PC-3 (cell line): ENCODE measurements around the gene E2F1.

ENCODE experiments used
- EZH2 ChIP-seq: fragments of 300-600 bp; sonication (generic); IDR thresholded peaks from one replicate; pipeline ENCODE4 v1.6.1; 2017; ENCODE audit warnings: antibody characterized with exemption, mild to moderate bottlenecking, low read length; ENCODE audit not compliant: unreplicated experiment
- EZH2phosphoT487 ChIP-seq: fragments of 300-600 bp; sonication (generic); IDR thresholded peaks from 2 replicates; pipeline ENCODE4 v1.6.1; 2018; ENCODE audit warnings: mild to moderate bottlenecking, antibody characterized with exemption, low read length, borderline replicate concordance
- TF ChIP-seq, protein P1 (sequence below): fragments of 300-600 bp; sonication (generic); conservative IDR thresholded peaks from 2 replicates; pipeline ENCODE4 v1.5.1; 2017; ENCODE audit warnings: antibody characterized with exemption, low read depth, mild to moderate bottlenecking, low read length

DNA sequence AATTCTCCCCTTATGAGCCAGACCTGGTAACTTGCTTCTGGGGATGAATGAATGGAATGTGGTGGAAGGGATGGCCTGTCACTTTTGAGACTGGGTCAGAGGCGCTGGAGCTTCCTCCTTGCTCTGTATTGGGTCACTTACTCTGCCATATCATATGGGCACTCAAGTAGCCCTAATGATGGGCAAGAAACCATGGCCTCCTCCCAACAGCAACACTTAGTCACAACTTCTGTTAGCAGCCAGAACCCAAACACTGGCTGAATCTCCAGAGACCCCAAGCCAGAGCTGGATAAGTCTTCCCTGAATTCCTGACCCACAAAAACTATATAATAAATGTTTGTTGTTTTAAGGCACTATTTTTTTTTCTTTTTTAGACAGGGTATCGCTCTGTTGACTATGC lies 5.5 kb downstream of the E2F1 start:
- TF ChIP-seq, protein P1, sequence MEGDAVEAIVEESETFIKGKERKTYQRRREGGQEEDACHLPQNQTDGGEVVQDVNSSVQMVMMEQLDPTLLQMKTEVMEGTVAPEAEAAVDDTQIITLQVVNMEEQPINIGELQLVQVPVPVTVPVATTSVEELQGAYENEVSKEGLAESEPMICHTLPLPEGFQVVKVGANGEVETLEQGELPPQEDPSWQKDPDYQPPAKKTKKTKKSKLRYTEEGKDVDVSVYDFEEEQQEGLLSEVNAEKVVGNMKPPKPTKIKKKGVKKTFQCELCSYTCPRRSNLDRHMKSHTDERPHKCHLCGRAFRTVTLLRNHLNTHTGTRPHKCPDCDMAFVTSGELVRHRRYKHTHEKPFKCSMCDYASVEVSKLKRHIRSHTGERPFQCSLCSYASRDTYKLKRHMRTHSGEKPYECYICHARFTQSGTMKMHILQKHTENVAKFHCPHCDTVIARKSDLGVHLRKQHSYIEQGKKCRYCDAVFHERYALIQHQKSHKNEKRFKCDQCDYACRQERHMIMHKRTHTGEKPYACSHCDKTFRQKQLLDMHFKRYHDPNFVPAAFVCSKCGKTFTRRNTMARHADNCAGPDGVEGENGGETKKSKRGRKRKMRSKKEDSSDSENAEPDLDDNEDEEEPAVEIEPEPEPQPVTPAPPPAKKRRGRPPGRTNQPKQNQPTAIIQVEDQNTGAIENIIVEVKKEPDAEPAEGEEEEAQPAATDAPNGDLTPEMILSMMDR, result no peak
- no peak for TF ChIP-seq EZH2phosphoT487
- TF ChIP-seq EZH2, result no peak
